ENCODE measurements around the gene RIPK1. TPM values are rescaled to one million over a fixed set of nuclear protein-coding genes. Genes with fewer than 3 reads are reported as not detected.
"Not testable (repeated sequence)": the region's sequence is repeated elsewhere in the genome, so short reads cannot be mapped to it uniquely, and the experiment has no call there.

Gene RIPK1
- total RNA-seq, 1 donor from 2014 or later, result 26.2 TPM

DNA sequence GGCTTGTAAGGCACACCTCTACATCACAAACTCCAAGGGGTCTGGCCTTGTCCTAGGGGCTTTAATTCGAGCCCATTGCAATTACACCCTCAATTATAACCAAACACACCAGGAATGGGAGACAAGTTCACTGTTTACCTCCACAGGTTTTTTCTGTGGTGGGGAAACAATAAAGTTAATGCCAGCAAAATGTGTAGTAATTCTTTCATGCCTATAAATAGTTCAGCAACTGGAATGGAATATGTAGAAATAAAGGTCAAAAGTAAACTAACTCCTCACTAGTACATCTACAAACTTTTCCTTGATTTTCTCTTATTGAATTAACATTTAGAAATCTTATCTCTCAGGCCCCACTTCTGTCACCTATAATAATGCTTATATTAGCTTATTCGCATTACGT is 27.1 kb upstream of the RIPK1 start:
- Mint-ChIP-seq H3K36me3 (ENCODE audit: low read depth) (no peaks in the 10 kb centered on the region), H3K27ac (ENCODE audit: unreplicated experiment) (no peak overlapping the region), H3K9me3 (ENCODE audit: low read depth) (peaks cover 2% of the 10 kb centered on the region), H3K4me1 (ENCODE audit: low read depth) (no peaks in the 10 kb centered on the region), H3K27me3 (ENCODE audit: low read depth) (no peaks in the 10 kb centered on the region), H3K4me3 (ENCODE audit: unreplicated experiment) (no peak overlapping the region)
- no peak for DNase-seq (ENCODE audit: low spot score)
- TF ChIP-seq, protein P1, sequence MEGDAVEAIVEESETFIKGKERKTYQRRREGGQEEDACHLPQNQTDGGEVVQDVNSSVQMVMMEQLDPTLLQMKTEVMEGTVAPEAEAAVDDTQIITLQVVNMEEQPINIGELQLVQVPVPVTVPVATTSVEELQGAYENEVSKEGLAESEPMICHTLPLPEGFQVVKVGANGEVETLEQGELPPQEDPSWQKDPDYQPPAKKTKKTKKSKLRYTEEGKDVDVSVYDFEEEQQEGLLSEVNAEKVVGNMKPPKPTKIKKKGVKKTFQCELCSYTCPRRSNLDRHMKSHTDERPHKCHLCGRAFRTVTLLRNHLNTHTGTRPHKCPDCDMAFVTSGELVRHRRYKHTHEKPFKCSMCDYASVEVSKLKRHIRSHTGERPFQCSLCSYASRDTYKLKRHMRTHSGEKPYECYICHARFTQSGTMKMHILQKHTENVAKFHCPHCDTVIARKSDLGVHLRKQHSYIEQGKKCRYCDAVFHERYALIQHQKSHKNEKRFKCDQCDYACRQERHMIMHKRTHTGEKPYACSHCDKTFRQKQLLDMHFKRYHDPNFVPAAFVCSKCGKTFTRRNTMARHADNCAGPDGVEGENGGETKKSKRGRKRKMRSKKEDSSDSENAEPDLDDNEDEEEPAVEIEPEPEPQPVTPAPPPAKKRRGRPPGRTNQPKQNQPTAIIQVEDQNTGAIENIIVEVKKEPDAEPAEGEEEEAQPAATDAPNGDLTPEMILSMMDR (IDR thresholded peaks at IDR 0.05), result no peak

DNA sequence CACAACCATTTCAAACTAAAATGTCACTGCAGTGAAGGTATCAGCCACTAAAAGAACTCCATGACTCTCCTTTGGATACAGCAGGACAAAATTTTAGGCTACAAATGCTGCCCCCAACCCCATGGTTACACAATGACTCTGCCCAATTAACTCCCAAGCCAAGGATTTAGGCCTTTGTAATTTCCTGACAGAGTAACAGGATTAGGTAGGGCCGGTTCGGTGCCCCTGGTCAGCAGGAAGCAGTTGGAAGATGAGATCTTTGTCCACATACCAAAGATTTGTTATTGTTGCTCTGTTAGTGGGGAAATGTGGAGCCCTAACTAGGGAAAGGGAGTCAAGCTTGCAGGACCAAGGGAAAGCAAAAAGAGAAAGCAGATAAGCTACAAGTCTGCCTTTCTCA is 26.7 kb upstream of the RIPK1 start:
- TF ChIP-seq, protein P1 (IDR thresholded peaks at IDR 0.05), result no peak
- Mint-ChIP-seq H3K36me3 (ENCODE audit: low read depth) (no peaks in the 10 kb centered on the region), H3K4me1 (ENCODE audit: low read depth) (no peaks in the 10 kb centered on the region), H3K27me3 (ENCODE audit: low read depth) (no peaks in the 10 kb centered on the region), H3K9me3 (ENCODE audit: low read depth) (no peaks in the 10 kb centered on the region), H3K27ac (ENCODE audit: unreplicated experiment) (no peak overlapping the region), H3K4me3 (ENCODE audit: unreplicated experiment) (no peak overlapping the region)
- DNase-seq (ENCODE audit: low spot score), result no peak

DNA sequence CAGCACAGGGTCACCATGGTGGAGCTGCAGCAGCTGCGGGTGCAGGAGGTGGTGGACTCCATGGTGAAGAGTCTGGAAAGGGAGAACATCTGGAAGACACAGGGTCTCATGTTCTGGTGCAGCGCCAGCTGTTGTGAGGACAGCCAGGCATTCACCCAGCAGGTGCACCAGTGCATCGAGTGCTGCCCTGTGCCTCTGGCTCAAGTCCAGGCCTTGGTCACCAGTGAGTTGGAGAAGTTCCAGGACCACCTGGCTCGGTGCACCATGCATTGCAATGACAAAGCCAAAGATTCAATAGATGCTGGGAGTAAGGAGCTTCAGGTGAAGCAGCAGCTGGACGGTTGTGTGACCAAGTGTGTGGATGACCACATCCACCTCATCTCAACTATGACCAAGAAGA is 22.9 kb upstream of the RIPK1 start:
- TF ChIP-seq, protein P1 (IDR thresholded peaks at IDR 0.05), result no peak
- no peak overlapping the region for H3K4me3 Mint-ChIP-seq (ENCODE audit: unreplicated experiment)
- H3K9me3 Mint-ChIP-seq (ENCODE audit: low read depth), result no peaks in the 10 kb centered on the region
- H3K27ac Mint-ChIP-seq (ENCODE audit: unreplicated experiment), result no peak overlapping the region
- no peaks in the 10 kb centered on the region for H3K27me3 Mint-ChIP-seq (ENCODE audit: low read depth)
- no peaks in the 10 kb centered on the region for H3K36me3 Mint-ChIP-seq (ENCODE audit: low read depth)
- no peak for DNase-seq (ENCODE audit: low spot score)
- H3K4me1 Mint-ChIP-seq (ENCODE audit: low read depth), result no peaks in the 10 kb centered on the region

DNA sequence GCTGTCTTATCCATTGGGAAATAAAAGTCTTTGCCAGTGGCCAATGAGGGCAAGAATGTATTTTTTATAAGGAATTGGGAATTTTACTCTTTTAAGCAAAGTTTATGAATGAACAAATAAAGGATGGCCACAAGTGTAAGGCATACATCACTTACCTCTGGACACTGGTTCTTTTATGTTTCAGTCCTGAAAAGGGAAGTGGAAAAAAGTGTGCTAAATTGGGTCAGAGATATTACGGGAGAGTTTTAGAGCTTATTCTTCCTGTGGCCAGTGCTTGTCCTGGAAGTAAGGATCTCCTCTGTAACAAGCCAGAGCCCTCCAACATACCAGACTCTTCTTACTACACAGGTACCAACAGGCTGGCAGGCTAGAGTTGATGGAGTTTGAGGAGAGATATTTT is 22.5 kb upstream of the RIPK1 start:
- H3K4me3 Mint-ChIP-seq (ENCODE audit: unreplicated experiment), result no peak overlapping the region
- no peaks in the 10 kb centered on the region for H3K9me3 Mint-ChIP-seq (ENCODE audit: low read depth)
- no peaks in the 10 kb centered on the region for H3K27me3 Mint-ChIP-seq (ENCODE audit: low read depth)
- DNase-seq (ENCODE audit: low spot score), result no peak
- H3K27ac Mint-ChIP-seq (ENCODE audit: unreplicated experiment), result no peak overlapping the region
- H3K36me3 Mint-ChIP-seq (ENCODE audit: low read depth), result no peaks in the 10 kb centered on the region
- TF ChIP-seq, protein P1 (IDR thresholded peaks at IDR 0.05), result no peak
- no peaks in the 10 kb centered on the region for H3K4me1 Mint-ChIP-seq (ENCODE audit: low read depth)

DNA sequence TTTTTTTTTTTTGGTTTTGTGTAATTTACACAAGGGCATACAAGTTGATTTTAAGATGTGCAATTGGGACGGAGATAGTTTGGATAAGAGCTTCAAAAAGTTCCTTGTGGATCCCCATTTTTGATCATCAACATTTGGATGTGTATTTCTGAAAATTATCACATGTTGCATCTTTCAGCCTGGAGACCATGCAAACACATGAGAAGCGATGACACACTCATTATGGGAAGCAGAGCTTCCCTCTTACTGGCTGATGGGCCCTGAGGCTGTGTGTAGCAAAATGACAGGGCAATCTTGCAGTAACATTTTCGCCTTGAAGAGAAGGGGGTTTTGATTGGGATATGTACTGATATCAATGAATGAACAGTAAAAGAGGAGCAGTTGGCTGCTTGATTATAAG is 22.0 kb upstream of the RIPK1 start:
- H3K4me3 Mint-ChIP-seq (ENCODE audit: unreplicated experiment), result no peak overlapping the region
- TF ChIP-seq, protein P1 (IDR thresholded peaks at IDR 0.05), result no peak
- no peaks in the 10 kb centered on the region for H3K27me3 Mint-ChIP-seq (ENCODE audit: low read depth)
- H3K4me1 Mint-ChIP-seq (ENCODE audit: low read depth), result no peaks in the 10 kb centered on the region
- H3K36me3 Mint-ChIP-seq (ENCODE audit: low read depth), result no peaks in the 10 kb centered on the region
- H3K9me3 Mint-ChIP-seq (ENCODE audit: low read depth), result no peaks in the 10 kb centered on the region
- no peak for DNase-seq (ENCODE audit: low spot score)
- no peak overlapping the region for H3K27ac Mint-ChIP-seq (ENCODE audit: unreplicated experiment)

DNA sequence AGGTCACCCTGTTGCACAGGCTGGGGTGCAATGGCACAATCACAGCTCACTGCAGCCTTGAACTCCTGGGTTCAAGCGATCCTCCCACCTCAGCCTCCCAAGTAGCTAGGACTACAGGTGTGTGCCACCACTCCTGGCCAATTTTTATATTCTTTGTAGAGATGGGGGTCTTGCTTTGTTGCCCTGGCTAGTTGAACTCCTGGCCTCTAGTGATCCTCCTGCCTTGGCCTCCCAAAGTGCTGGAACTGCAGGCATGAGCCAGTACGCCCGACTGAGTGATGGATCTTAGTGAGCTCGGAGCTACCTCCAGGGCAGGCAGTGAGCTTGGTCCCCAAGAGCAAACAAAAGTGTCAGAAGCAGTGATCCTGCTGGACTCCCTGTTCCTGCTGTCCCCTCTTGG is 20.3 kb upstream of the RIPK1 start:
- not testable (repeated sequence) for H3K9me3 Mint-ChIP-seq (ENCODE audit: low read depth); H3K27ac Mint-ChIP-seq (ENCODE audit: unreplicated experiment); H3K4me3 Mint-ChIP-seq (ENCODE audit: unreplicated experiment); H3K36me3 Mint-ChIP-seq (ENCODE audit: low read depth); DNase-seq (ENCODE audit: low spot score); H3K27me3 Mint-ChIP-seq (ENCODE audit: low read depth); H3K4me1 Mint-ChIP-seq (ENCODE audit: low read depth)

All from chondrocyte (in vitro differentiated cells).